ENCODE measurements around the gene LRP1. TPM values are rescaled to one million over a fixed set of nuclear protein-coding genes. Genes with fewer than 3 reads are reported as not detected.

LRP1 gene
- total and polyA plus RNA-seq, 2 experiments from 2014 or later = 26.6 to 145 TPM

DNA sequence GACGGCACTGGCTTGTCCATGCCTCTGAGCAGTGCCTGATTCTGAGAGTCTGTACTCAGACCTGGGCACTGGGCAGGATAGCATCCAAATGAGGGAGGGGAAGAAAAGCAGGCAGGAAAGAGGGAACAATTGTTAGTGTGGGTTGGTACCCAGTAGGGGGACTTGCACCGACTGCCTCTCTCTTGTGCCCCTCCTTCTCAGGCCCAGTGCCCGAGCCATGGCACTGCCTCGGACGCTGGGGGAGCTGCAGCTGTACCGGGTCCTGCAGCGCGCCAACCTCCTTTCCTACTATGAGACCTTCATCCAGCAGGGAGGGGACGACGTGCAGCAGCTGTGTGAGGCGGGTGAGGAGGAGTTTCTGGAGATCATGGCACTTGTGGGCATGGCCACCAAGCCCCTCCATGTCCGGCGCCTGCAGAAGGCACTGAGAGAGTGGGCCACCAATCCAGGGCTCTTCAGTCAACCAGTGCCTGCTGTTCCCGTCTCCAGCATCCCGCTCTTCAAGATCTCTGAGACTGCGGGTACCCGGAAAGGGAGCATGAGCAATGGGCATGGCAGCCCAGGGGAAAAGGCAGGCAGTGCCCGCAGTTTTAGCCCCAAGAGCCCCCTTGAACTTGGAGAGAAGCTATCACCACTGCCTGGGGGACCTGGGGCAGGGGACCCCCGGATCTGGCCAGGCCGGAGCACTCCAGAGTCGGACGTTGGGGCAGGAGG is 37.2 kb upstream of the LRP1 start:
- Histone ChIP-seq H3K27ac (ENCODE audit: low read depth) (no peak overlapping the region), H3K4me1 (ENCODE audit: insufficient read depth) (peaks cover 26% of the 10 kb centered on the region)
- H3K4me1 Mint-ChIP-seq = peaks cover 55% of the 10 kb centered on the region

More for the DNA sequence above, 37.2 kb upstream of the LRP1 start:
- Mint-ChIP-seq H3K27me3 (ENCODE audit: insufficient read depth, low read depth, poor library complexity) (peaks cover 39% of the 10 kb centered on the region), H3K36me3 (ENCODE audit: low read depth) (peaks cover 49% of the 10 kb centered on the region), H3K4me3 (peak overlapping the region; percentile 93), H3K27ac (no peak overlapping the region), H3K9me3 (no peaks in the 10 kb centered on the region)
- Histone ChIP-seq H4K20me1 (replicated peaks; ENCODE audit: insufficient read depth) (no peaks in the 10 kb centered on the region; the same call in 1 of the 2 replicates), H3K79me2 (replicated peaks; ENCODE audit: insufficient read depth) (peaks cover 8% of the 10 kb centered on the region; the same call in 1 of the 2 replicates), H3F3A (replicated peaks; ENCODE audit: low read depth) (peaks cover 19% of the 10 kb centered on the region), H3K4me2 (no peak overlapping the region), H3K27me3 (ENCODE audit: insufficient read depth) (no peaks in the 10 kb centered on the region), H3K36me3 (ENCODE audit: insufficient read depth) (no peaks in the 10 kb centered on the region), H2AFZ (no peak overlapping the region), H3K9me2 (ENCODE audit: insufficient read depth) (no peaks in the 10 kb centered on the region), H3K4me3 (no peak overlapping the region; the same call in 1 of the 2 replicates)
- ATAC-seq (no peak), DNase-seq (ENCODE audit: low spot score) (no peak)
- TF ChIP-seq, protein P1, sequence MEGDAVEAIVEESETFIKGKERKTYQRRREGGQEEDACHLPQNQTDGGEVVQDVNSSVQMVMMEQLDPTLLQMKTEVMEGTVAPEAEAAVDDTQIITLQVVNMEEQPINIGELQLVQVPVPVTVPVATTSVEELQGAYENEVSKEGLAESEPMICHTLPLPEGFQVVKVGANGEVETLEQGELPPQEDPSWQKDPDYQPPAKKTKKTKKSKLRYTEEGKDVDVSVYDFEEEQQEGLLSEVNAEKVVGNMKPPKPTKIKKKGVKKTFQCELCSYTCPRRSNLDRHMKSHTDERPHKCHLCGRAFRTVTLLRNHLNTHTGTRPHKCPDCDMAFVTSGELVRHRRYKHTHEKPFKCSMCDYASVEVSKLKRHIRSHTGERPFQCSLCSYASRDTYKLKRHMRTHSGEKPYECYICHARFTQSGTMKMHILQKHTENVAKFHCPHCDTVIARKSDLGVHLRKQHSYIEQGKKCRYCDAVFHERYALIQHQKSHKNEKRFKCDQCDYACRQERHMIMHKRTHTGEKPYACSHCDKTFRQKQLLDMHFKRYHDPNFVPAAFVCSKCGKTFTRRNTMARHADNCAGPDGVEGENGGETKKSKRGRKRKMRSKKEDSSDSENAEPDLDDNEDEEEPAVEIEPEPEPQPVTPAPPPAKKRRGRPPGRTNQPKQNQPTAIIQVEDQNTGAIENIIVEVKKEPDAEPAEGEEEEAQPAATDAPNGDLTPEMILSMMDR (conservative IDR thresholded peaks at IDR 0.05; ENCODE audit: low read depth in 2 of 2) = no peak
- no peak for TF ChIP-seq ZNF114 (CRISPR knock-in tag; IDR thresholded peaks at IDR 0.05)
- TF ChIP-seq, protein P2, sequence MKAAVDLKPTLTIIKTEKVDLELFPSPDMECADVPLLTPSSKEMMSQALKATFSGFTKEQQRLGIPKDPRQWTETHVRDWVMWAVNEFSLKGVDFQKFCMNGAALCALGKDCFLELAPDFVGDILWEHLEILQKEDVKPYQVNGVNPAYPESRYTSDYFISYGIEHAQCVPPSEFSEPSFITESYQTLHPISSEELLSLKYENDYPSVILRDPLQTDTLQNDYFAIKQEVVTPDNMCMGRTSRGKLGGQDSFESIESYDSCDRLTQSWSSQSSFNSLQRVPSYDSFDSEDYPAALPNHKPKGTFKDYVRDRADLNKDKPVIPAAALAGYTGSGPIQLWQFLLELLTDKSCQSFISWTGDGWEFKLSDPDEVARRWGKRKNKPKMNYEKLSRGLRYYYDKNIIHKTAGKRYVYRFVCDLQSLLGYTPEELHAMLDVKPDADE (IDR thresholded peaks at IDR 0.05) = no peak
- TF ChIP-seq STAT1 (IDR thresholded peaks at IDR 0.05; ENCODE audit: unreplicated experiment) = no peak
- TF ChIP-seq POLR2AphosphoS5 (IDR thresholded peaks at IDR 0.05; ENCODE audit: low read depth) = no peak
- TF ChIP-seq, protein P3, sequence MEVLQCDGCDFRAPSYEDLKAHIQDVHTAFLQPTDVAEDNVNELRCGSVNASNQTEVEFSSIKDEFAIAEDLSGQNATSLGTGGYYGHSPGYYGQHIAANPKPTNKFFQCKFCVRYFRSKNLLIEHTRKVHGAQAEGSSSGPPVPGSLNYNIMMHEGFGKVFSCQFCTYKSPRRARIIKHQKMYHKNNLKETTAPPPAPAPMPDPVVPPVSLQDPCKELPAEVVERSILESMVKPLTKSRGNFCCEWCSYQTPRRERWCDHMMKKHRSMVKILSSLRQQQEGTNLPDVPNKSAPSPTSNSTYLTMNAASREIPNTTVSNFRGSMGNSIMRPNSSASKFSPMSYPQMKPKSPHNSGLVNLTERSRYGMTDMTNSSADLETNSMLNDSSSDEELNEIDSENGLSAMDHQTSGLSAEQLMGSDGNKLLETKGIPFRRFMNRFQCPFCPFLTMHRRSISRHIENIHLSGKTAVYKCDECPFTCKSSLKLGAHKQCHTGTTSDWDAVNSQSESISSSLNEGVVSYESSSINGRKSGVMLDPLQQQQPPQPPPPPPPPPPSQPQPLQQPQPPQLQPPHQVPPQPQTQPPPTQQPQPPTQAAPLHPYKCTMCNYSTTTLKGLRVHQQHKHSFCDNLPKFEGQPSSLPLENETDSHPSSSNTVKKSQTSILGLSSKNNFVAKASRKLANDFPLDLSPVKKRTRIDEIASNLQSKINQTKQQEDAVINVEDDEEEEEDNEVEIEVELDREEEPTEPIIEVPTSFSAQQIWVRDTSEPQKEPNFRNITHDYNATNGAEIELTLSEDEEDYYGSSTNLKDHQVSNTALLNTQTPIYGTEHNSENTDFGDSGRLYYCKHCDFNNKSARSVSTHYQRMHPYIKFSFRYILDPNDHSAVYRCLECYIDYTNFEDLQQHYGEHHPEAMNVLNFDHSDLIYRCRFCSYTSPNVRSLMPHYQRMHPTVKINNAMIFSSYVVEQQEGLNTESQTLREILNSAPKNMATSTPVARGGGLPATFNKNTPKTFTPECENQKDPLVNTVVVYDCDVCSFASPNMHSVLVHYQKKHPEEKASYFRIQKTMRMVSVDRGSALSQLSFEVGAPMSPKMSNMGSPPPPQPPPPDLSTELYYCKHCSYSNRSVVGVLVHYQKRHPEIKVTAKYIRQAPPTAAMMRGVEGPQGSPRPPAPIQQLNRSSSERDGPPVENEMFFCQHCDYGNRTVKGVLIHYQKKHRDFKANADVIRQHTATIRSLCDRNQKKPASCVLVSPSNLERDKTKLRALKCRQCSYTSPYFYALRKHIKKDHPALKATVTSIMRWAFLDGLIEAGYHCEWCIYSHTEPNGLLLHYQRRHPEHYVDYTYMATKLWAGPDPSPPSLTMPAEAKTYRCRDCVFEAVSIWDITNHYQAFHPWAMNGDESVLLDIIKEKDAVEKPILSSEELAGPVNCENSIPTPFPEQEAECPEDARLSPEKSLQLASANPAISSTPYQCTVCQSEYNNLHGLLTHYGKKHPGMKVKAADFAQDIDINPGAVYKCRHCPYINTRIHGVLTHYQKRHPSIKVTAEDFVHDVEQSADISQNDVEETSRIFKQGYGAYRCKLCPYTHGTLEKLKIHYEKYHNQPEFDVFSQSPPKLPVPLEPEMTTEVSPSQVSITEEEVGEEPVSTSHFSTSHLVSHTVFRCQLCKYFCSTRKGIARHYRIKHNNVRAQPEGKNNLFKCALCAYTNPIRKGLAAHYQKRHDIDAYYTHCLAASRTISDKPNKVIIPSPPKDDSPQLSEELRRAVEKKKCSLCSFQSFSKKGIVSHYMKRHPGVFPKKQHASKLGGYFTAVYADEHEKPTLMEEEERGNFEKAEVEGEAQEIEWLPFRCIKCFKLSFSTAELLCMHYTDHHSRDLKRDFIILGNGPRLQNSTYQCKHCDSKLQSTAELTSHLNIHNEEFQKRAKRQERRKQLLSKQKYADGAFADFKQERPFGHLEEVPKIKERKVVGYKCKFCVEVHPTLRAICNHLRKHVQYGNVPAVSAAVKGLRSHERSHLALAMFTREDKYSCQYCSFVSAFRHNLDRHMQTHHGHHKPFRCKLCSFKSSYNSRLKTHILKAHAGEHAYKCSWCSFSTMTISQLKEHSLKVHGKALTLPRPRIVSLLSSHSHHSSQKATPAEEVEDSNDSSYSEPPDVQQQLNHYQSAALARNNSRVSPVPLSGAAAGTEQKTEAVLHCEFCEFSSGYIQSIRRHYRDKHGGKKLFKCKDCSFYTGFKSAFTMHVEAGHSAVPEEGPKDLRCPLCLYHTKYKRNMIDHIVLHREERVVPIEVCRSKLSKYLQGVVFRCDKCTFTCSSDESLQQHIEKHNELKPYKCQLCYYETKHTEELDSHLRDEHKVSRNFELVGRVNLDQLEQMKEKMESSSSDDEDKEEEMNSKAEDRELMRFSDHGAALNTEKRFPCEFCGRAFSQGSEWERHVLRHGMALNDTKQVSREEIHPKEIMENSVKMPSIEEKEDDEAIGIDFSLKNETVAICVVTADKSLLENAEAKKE (CRISPR knock-in tag; IDR thresholded peaks at IDR 0.05) = no peak
- TF ChIP-seq CREB1 (CRISPR knock-in tag; IDR thresholded peaks at IDR 0.05; ENCODE audit: low read depth) = no peak
- TF ChIP-seq ZNF331 (CRISPR knock-in tag; IDR thresholded peaks at IDR 0.05; ENCODE audit: low read depth) = no peak
- TF ChIP-seq JUNB (IDR thresholded peaks at IDR 0.05; ENCODE audit: unreplicated experiment) = no peak
- no peak for TF ChIP-seq EZH2 (IDR thresholded peaks at IDR 0.05; ENCODE audit: low read depth, unreplicated experiment)
- TF ChIP-seq EZH2phosphoT487 (IDR thresholded peaks at IDR 0.05; ENCODE audit: unreplicated experiment) = no peak
- TF ChIP-seq, protein P4, sequence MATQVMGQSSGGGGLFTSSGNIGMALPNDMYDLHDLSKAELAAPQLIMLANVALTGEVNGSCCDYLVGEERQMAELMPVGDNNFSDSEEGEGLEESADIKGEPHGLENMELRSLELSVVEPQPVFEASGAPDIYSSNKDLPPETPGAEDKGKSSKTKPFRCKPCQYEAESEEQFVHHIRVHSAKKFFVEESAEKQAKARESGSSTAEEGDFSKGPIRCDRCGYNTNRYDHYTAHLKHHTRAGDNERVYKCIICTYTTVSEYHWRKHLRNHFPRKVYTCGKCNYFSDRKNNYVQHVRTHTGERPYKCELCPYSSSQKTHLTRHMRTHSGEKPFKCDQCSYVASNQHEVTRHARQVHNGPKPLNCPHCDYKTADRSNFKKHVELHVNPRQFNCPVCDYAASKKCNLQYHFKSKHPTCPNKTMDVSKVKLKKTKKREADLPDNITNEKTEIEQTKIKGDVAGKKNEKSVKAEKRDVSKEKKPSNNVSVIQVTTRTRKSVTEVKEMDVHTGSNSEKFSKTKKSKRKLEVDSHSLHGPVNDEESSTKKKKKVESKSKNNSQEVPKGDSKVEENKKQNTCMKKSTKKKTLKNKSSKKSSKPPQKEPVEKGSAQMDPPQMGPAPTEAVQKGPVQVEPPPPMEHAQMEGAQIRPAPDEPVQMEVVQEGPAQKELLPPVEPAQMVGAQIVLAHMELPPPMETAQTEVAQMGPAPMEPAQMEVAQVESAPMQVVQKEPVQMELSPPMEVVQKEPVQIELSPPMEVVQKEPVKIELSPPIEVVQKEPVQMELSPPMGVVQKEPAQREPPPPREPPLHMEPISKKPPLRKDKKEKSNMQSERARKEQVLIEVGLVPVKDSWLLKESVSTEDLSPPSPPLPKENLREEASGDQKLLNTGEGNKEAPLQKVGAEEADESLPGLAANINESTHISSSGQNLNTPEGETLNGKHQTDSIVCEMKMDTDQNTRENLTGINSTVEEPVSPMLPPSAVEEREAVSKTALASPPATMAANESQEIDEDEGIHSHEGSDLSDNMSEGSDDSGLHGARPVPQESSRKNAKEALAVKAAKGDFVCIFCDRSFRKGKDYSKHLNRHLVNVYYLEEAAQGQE (IDR thresholded peaks at IDR 0.05; ENCODE audit: unreplicated experiment) = no peak
- TF ChIP-seq NANOG (IDR thresholded peaks at IDR 0.05; ENCODE audit: borderline replicate concordance) = no peak
